ENCODE data around the gene SHISA5.

GRCh38 chr3:48426401-48426909, 77.5 kb downstream of the SHISA5 start:
- TF ChIP-seq RARB (CRISPR knock-in tag; IDR thresholded peaks at IDR 0.05) (no peak), CSDC2 (CRISPR knock-in tag; IDR thresholded peaks at IDR 0.05) (no peak), PPARA (CRISPR knock-in tag; IDR thresholded peaks at IDR 0.05; ENCODE audit: borderline replicate concordance) (no peak), CREB5 (CRISPR knock-in tag; IDR thresholded peaks at IDR 0.05; ENCODE audit: low read depth) (no peak), ZNF8 (CRISPR knock-in tag; IDR thresholded peaks at IDR 0.05) (no peak), ARNTL (CRISPR knock-in tag; IDR thresholded peaks at IDR 0.05; ENCODE audit: borderline replicate concordance, low read depth) (no peak), GLIS3 (CRISPR knock-in tag; IDR thresholded peaks at IDR 0.05) (no peak), ZNF565 (CRISPR knock-in tag; conservative IDR thresholded peaks at IDR 0.05; ENCODE audit: low read depth) (no peak), TSHZ2 (CRISPR knock-in tag; IDR thresholded peaks at IDR 0.05) (no peak), ZFP3 (CRISPR knock-in tag; IDR thresholded peaks at IDR 0.05) (no peak), ISL1 (CRISPR knock-in tag; IDR thresholded peaks at IDR 0.05) (no peak), ZFP30 (CRISPR knock-in tag; IDR thresholded peaks at IDR 0.05) (no peak), TOX (CRISPR knock-in tag; IDR thresholded peaks at IDR 0.05; ENCODE audit: borderline replicate concordance) (no peak)

Data from SK-N-SH treated with all-trans-retinoic acid at 6 μM for 48 hours (cell line).